ENCODE results near the gene AFDN.

DNA sequence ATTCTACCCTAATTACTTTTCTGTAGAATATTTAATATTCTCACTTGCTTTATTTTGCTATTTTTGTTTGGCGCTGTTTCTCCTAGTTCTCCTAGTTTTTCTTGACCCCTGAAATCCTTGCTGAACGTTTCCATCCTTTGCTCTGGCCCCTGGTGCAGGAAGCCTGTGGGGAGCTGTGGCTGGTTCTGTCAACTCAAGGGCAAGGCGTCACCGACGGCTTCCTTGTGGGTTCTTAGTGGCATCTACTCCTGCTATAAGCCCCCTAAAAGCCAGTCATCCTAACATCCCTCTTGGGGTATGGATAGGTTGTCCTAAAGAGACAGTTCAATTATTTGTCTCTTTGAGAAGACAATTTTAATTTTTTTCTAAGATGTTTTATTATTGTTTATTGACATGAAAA lies 133.9 kb downstream of the AFDN start:
- TF ChIP-seq NR3C1 (CRISPR knock-in tag; conservative IDR thresholded peaks at IDR 0.05; ENCODE audit: low read depth) (no peak), CREB1 (CRISPR knock-in tag; IDR thresholded peaks at IDR 0.05) (no peak), CTCF (IDR thresholded peaks at IDR 0.05) (no peak), MYBL2 (CRISPR knock-in tag; IDR thresholded peaks at IDR 0.05) (no peak), ZNF232 (CRISPR knock-in tag; IDR thresholded peaks at IDR 0.05) (no peak), TEAD4 (CRISPR knock-in tag; IDR thresholded peaks at IDR 0.05) (no peak), ELF4 (CRISPR knock-in tag; IDR thresholded peaks at IDR 0.05; ENCODE audit: low read depth) (no peak), SP1 (CRISPR knock-in tag; conservative IDR thresholded peaks at IDR 0.05) (no peak), MXD4 (CRISPR knock-in tag; IDR thresholded peaks at IDR 0.05; ENCODE audit: borderline replicate concordance) (no peak), RELA (CRISPR knock-in tag; IDR thresholded peaks at IDR 0.05; ENCODE audit: borderline replicate concordance) (no peak), E2F4 (CRISPR knock-in tag; IDR thresholded peaks at IDR 0.05; ENCODE audit: borderline replicate concordance, low read depth) (no peak)
- TF ChIP-seq, protein P1, sequence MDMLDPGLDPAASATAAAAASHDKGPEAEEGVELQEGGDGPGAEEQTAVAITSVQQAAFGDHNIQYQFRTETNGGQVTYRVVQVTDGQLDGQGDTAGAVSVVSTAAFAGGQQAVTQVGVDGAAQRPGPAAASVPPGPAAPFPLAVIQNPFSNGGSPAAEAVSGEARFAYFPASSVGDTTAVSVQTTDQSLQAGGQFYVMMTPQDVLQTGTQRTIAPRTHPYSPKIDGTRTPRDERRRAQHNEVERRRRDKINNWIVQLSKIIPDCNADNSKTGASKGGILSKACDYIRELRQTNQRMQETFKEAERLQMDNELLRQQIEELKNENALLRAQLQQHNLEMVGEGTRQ (CRISPR knock-in tag; IDR thresholded peaks at IDR 0.05), result no peak
